NCI-H345 treated with DMSO at 0.1 percent for 48 hours (cell line): ENCODE measurements around the gene ZNF701.
"Not testable (repeated sequence)": the region's sequence is repeated elsewhere in the genome, so short reads cannot be mapped to it uniquely, and the experiment has no call there.

Source experiments
- DNase-seq: peaks from one replicate; lab custom pipeline; 2025; ENCODE audit not compliant: unreplicated experiment; lab: John Stamatoyannopoulos, UW

The ZNF701 gene

DNA sequence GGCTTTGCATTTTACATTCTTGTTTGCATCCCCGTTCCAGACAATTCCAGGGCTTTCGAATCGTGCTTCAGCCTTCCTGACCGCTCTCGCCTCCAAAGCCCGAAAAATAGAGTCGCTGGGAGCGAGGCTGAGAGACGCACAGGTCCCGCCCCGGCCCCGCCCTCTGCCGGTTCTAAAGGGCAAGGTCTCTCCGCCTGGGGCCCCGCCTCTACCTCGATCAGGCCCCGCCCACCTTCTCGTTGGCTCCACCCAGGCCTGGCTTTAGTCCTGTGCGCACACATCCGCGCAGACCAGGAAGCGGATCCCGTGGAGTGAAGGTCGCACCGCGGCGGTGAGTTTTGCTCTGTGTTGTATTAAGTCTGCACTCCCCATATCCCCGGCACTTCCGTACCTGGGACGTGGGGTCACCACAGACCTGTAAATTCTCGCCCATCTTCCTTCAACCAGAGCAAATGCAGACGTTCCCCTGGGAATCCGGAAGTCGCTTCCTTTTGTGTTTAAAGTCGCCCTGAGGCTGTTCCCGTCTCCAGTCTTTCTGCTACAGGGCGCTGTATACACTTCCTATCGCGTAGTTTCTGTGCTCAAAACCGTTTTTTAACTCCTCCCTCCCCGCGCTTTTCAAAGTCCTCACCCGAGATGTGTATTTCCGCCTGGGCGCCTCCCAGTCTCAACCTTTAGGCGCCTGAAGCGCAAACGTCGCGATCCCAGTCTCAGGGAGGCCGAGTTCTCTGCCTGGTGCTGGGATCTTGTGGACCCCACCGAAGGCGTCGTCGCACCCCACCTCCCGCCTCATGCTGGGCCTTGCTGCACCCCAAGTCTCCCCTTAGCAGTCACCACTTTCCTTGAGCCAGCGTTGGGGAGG lies at the start of gene ZNF701:
Gene ZNF701, plus strand, starts transcription at position 288 of the 862 bp plus-strand sequence. CDS start 3,861 bp downstream, outside the sequence.
- DNase-seq = peak; percentile 66

DNA sequence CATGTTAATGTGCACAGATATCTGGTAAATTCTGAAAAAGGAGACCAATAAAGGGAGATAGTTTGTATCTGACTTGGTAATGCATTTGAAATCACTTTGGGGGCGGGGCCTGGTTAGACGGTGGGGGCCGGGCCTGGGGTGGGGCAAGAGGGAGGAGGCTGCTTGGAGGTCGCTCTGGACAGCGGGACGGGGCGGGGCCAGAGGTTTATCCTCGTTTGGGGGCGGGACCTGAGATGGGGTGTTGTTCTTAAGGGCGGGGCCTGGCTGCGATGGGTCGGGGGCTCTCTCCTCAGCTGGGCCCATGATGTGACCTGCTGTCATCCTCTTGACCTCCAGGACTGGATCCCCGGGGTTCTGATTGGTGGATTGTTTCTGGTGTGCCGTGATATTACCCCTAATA lies 47.5 kb upstream of the ZNF701 start:
- no peak for DNase-seq

GRCh38 chr19:52524086-52524485 lies 46.0 kb upstream of the ZNF701 start:
- no peak for DNase-seq

DNA sequence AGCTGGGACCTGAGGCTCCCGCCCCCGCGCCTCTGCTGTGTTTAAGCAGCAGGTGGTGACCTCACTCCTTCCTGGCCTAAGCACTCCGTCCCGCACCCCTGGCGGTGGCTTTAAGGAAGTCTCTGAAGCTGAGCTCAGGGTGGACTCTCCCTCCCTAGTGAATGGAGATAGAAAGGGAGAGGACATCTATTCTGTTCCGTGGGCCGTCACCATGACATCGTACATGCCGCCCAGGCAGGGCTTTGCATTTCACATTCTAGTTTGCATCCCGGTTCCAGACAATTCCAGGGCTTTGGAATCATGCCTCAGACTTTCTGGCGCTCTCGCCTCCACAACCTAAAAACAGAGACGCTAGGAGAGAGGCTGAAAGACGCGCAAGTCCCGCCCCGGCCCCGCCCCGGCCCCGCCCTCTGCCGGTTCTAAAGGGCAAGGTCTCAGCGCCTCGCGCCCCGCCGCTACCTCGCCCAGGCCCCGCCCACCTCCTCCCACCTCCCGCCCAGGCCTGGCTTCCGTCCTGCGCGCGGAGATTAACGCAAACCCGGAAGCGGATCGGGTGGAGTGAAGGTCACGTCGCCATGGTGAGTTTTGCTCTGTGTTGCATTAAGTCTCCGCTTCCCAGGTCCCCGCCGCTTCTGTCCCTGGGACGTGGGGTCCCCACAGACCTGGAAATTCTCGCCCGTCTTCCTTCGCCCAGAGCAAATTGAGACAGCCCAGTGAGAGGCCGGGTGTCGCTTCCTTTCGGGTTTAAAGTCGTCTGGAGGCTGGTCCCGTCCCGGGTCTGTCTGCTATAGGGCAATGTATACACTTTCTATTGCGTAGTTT lies 42.7 kb upstream of the ZNF701 start, which contains the start of gene ZNF808:
Gene ZNF808, plus strand, starts transcription at position 535 of the 822 bp plus-strand sequence. CDS start 15,617 bp downstream, outside the sequence.
- DNase-seq = peak; percentile 67

DNA sequence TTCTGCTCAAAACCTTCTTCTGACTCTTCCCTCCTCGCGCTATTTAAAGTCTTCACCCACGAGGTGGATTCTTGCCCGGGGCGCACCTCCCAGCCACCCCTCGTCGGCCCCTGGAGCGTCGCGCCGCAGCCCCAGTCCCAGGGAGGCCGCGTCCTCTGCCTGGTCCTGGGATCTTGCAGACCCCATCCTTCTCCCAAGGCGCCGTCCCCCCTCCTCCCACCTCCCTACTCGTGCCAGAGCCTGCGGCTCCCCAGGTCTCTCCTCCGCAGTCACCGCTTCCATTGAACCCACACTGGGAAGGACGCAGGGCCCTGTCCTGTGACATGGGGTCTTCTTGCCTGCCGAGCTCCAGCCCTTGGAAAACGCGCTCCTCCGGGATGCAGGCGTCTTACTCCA lies 42.1 kb upstream of the ZNF701 start:
- no peak for DNase-seq

- DNase-seq = no peak
These were observed 37.6 kb upstream of the ZNF701 start for GRCh38 chr19:52532480-52532879.

DNA sequence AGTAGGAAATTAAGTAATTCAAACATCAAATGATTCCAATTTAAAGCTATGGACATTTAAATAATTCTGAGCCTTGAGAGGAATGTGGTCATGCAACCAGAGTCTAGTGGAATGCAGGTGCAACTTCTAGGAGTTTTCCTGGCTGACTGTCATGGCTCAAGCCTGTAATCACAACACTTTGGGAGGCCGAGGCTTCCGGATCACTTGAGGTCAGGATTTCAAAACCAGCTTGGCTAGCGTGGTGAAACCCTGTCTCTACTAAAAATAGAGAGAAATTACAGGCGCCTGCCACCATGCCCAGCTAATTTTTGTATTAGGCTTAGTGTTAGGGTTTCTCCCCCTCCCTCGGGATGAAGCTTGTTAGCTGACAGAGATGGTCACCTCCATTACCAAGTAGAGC lies 36.2 kb upstream of the ZNF701 start:
- no peak for DNase-seq

- not testable (repeated sequence) for DNase-seq
These were observed 34.7 kb upstream of the ZNF701 start for GRCh38 chr19:52535385-52535770.

DNA sequence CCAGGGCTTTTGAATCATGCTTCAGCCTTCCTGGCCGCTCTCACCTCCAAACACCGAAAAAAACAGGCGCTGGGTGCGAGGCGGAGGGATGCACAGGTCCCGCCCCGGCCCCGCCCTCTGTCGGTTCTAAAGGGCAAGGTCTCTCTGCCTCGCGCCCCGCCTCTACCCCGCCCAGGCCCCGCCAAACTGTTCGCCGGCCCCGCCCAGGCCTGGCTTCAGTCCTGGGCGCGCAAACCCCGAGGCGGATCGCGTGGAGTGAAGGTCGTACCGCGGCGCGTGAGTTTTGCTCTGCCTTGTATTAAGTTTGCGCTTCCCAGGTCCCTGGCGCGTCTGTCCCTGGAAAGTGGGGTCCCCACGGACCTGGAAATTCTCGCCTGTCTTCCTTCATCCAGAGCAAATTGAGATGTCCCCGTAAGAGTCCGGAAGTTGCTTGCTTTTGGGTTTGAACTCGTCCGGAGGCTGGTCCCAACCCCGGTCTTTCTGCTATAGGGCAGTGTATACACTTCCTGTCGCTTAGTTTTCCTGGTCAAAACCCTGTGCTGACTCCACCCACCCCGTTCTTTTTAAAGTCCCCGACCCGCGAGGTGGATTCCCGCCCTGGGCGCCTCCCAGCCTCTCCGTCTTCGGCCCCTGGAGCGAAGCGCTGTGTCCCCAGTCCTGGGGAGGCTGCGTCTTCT lies 34.2 kb upstream of the ZNF701 start:
- DNase-seq = no peak

DNA sequence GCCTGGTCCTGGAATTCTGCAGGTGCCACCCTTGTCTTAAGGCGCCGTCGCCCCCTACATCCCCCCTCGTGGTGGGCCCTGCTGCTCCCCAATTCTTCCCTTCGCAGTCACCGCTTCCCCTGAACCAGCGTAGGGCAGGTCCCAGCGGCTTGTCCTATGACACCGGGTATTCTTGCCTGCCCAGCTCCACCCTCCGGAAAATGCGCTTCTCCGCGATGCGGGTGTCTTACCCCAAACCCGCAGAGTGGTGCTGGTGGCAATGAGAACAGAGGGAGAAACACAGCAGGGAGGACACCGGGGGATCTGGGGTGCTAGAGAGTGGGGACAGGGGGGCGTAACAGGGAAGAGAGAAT lies 33.7 kb upstream of the ZNF701 start:
- DNase-seq = no peak

GRCh38 chr19:52538815-52539214 lies 31.3 kb upstream of the ZNF701 start:
- DNase-seq = not testable (repeated sequence)

DNA sequence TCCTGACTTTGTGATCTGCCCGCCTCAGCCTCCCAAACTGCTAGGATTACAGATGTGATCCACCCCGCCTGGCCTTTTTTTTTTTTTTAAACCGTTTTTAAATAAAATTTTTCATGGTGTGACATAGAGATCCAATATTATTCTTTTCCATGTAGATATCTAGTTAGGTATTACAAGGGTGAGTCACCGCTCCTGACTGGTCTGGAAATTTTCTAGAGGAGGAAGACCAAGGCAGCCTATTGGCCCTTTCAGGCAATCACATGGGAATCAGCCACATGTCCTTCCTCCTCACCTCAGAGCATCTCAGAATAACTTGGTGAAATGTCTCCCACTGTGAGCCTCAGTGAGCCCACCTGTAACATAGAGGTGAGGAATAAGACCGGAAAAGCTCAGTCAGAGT lies 28.9 kb upstream of the ZNF701 start:
- DNase-seq = not testable (repeated sequence)

GRCh38 chr19:52541608-52542007 lies 28.5 kb upstream of the ZNF701 start:
- DNase-seq = no peak

- DNase-seq = not testable (repeated sequence)
These were observed 27.5 kb upstream of the ZNF701 start for GRCh38 chr19:52542541-52542940.

GRCh38 chr19:52542984-52543664 lies 27.0 kb upstream of the ZNF701 start:
- DNase-seq = no peak

- DNase-seq = no peak
These were observed 15.7 kb upstream of the ZNF701 start for GRCh38 chr19:52554216-52554971.

DNA sequence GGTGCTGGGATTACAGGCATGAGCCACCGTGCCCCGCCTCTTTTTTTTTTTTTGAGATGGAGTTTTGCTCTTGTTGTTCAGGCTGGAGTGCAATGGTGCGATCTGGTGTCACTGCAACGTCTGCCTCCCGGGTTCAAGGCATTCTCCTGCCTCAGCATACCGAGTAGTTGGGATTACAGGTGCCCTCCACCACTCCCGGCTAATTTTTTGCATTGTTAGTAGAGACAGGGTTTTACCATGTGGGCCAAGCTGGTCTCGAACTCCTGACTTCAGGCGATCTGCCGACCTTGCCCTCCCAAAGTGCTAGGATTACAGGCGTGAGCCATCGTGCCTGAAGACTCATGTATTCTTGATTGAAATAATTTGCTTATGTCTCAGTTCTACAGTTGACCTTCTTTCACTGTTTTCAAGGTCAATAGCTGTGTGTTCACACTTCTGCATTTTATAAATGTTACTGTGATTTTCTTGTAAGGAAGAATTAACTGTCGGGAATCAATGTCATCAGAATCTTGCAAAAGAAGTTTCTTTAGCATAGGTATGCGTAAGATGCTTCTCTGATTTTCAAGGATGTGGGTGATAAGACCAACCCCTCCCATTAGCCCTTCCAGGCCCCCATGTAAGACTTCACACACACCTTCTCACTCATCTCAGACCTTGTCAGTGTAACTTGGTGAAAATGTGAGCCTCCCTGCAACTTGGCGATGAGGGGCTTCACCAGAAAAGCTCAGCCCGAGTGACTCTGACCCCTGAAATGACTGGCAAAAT lies 12.7 kb upstream of the ZNF701 start:
- DNase-seq = no peak

GRCh38 chr19:52558732-52559445 lies 11.2 kb upstream of the ZNF701 start:
- DNase-seq = not testable (repeated sequence)

DNA sequence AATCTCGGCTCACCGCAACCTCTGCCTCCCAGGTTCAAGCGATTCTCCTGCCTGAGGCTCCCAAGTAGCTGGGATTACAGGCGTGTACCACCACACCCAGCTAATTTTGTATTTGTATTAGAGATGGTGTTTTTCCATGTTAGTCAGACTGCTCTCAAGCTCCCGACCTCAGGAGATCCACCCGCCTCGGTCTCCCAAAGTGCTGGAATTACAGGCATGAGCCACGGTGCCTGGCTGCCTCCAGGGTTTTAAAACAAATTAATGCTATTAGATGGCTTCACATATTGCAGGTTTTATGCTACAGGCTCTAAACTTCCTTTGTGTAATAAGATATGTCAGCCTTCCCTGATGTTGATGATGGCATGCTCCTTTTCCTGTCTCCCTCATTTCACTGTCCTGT lies 8.5 kb upstream of the ZNF701 start:
- DNase-seq = not testable (repeated sequence)
